ENCODE results near the gene PAPPA.

DNA sequence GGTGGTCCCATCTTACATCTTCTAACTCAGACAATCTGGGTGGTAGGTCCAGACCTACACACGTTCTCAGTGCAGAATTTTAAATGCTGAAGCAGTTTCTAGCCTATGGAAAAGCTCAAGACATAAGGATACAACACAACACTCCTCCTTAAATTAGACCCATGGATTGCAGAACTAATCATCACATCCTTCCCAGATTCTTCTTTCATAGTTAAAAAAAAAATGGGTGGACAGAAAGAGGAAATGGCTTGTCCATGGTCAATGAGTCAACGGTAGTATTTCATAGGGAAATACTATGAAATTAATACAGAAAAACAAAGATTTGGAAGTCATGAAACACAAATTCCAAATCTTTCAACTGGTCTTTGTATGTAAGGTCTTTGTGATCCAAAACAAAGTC lies 106.9 kb downstream of the PAPPA start:
- TF ChIP-seq, protein P1, sequence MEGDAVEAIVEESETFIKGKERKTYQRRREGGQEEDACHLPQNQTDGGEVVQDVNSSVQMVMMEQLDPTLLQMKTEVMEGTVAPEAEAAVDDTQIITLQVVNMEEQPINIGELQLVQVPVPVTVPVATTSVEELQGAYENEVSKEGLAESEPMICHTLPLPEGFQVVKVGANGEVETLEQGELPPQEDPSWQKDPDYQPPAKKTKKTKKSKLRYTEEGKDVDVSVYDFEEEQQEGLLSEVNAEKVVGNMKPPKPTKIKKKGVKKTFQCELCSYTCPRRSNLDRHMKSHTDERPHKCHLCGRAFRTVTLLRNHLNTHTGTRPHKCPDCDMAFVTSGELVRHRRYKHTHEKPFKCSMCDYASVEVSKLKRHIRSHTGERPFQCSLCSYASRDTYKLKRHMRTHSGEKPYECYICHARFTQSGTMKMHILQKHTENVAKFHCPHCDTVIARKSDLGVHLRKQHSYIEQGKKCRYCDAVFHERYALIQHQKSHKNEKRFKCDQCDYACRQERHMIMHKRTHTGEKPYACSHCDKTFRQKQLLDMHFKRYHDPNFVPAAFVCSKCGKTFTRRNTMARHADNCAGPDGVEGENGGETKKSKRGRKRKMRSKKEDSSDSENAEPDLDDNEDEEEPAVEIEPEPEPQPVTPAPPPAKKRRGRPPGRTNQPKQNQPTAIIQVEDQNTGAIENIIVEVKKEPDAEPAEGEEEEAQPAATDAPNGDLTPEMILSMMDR (IDR thresholded peaks at IDR 0.05) = no peak
- no peak for TF ChIP-seq RFX5 (IDR thresholded peaks at IDR 0.05; ENCODE audit: low read length)
- TF ChIP-seq NFIC (IDR thresholded peaks at IDR 0.05; ENCODE audit: borderline replicate concordance) = no peak
- TF ChIP-seq YY1 (IDR thresholded peaks at IDR 0.05; ENCODE audit: low read depth) = no peak
- TF ChIP-seq TCF12 (IDR thresholded peaks at IDR 0.05) = no peak
- TF ChIP-seq RXRA (IDR thresholded peaks at IDR 0.05; ENCODE audit: borderline replicate concordance, low read depth) = no peak
- TF ChIP-seq MXI1 (IDR thresholded peaks at IDR 0.05; ENCODE audit: low read depth, low read length) = no peak
- no peak for TF ChIP-seq EZH2phosphoT487 (IDR thresholded peaks at IDR 0.05; ENCODE audit: borderline replicate concordance, low read depth)
- no peak for TF ChIP-seq JUND (IDR thresholded peaks at IDR 0.05)
- TF ChIP-seq, protein P2, sequence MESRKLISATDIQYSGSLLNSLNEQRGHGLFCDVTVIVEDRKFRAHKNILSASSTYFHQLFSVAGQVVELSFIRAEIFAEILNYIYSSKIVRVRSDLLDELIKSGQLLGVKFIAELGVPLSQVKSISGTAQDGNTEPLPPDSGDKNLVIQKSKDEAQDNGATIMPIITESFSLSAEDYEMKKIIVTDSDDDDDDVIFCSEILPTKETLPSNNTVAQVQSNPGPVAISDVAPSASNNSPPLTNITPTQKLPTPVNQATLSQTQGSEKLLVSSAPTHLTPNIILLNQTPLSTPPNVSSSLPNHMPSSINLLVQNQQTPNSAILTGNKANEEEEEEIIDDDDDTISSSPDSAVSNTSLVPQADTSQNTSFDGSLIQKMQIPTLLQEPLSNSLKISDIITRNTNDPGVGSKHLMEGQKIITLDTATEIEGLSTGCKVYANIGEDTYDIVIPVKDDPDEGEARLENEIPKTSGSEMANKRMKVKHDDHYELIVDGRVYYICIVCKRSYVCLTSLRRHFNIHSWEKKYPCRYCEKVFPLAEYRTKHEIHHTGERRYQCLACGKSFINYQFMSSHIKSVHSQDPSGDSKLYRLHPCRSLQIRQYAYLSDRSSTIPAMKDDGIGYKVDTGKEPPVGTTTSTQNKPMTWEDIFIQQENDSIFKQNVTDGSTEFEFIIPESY (IDR thresholded peaks at IDR 0.05; ENCODE audit: borderline replicate concordance, low read depth) = no peak
- TF ChIP-seq GABPA (IDR thresholded peaks at IDR 0.05; ENCODE audit: low read depth) = no peak
- no peak for TF ChIP-seq TEAD4 (IDR thresholded peaks at IDR 0.05; ENCODE audit: borderline replicate concordance, insufficient read depth)
- no peak for TF ChIP-seq FOSL2 (IDR thresholded peaks at IDR 0.05; ENCODE audit: borderline replicate concordance, low read depth)
